ENCODE data around the gene CACNA1C.

Gene CACNA1C

DNA sequence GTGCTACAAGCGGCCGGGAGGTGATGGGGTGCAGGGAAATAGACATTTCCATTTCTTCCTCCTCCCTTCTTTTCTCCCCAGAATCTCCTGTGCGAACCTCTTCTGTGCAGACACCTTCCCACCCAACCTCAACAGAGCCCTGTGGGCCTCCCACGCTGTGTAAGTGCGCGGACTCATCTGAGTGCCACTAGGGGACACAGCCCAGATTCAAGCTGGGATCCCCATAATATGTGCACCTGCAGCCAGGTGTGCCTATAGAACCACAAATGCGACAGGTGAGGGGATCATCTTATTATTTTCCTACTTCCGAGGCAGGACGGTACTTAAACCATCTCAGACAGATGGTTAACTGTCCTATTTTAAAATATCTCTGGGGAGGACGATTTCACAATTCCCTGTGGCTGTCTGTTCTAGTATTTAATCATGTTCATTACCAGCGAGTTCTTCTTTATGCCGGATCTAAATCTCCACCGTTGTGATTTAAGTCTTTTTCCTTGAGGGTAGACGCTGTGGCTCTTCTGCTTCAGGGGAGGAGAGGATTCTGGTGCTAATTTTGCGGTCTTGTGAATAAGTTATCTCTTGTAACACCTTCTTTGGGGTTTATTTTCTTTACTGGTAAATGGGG, 17.2 kb upstream of the CACNA1C start:
- no peak for DNase-seq (ENCODE audit: low spot score)

DNA sequence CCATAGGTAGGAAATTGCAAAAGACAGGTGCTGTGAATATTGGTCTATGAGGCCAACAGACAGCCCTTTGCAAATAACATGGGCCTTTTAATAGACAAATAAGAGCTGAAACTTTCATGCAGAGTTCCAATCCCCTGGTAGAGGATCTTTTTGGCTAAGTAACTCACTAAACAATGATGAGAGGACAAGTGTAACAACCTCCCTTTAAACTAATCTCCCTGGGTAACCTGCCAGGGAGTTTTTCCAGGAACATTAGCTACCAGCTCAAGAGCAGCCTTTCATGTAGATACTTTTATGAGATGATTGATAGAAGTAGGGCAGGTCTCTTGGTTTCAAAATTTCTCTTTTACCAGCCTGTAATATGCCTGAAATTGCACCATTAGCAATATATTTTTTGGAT, 13.8 kb upstream of the CACNA1C start:
- no peak for DNase-seq (ENCODE audit: low spot score)

DNA sequence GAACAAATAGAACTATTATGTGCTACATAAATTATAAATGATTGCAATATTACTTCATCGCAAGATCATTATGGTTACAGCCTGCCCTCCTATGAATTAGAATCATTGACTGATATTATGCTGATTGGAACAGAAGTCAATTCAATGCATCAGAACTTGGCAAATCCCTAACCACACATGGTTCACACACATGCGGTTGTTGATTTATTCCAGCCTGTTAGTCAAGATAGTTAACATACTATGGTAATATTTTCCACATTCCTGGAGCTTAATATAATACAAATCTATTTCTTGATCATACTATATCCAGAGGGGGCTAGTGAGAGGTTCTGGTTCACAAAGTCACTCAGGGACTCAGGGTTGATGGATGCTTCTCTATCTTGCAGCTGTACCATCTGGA, 9.7 kb upstream of the CACNA1C start:
- no peak for DNase-seq (ENCODE audit: low spot score)

DNA sequence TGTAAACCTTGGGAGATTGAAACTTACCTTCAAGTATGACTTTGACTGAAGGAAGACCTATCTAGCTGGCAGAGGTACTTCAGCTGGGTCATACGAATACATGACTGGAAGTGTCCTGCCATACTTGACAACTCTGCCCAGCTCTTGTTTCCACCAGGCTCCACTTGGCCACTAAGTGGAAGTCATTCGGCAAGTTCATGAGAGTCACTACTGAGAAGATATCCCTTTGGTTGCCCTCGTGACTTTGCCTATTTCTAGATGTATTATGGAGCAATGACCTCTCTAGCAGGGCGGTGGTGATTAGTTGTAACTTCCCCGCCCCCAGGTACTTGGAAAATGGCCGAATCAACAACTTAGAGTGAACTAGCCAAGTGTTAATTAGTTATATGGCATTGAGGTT, 8.6 kb upstream of the CACNA1C start:
- DNase-seq (ENCODE audit: low spot score): no peak

DNA sequence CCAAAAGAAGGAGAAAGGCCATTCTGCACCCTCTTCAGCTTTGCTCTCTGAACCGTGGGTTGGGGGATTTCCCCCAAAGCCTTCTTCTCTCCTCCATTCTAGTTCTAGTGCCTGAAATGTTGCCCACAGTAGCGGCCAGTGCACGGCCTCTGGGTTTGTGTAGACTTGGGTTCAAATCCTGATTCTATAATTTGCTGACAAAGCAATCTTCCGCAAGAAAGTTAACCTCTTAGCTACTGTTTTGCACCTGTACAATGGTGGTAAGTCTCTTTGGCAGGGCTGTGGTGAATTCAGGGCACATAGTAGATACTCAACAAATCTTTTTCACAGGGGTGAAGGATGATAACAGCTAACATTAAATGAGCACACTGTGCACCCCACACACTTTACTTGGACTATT, 5.8 kb upstream of the CACNA1C start:
- no peak for DNase-seq (ENCODE audit: low spot score)

DNA sequence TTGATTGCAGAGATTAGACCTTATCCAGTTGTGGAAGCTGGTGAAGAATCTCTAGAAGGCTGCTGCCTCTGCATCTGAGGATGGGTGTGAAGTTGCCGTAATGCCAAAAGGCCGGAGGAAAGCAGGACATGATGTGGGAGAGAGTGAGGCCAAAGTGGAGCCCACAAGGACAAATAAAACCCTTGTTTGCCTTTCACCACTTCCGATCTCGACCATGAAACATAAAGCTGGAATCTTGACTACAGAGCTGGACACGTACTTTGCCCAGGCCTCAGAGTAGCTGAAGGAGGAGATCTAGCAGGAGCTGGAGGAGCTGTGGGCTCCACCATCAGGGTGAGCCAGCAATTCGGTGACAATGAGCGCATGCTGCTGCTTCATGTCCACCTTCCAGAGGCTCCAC, 5.0 kb upstream of the CACNA1C start:
- no peak for DNase-seq (ENCODE audit: low spot score)

DNA sequence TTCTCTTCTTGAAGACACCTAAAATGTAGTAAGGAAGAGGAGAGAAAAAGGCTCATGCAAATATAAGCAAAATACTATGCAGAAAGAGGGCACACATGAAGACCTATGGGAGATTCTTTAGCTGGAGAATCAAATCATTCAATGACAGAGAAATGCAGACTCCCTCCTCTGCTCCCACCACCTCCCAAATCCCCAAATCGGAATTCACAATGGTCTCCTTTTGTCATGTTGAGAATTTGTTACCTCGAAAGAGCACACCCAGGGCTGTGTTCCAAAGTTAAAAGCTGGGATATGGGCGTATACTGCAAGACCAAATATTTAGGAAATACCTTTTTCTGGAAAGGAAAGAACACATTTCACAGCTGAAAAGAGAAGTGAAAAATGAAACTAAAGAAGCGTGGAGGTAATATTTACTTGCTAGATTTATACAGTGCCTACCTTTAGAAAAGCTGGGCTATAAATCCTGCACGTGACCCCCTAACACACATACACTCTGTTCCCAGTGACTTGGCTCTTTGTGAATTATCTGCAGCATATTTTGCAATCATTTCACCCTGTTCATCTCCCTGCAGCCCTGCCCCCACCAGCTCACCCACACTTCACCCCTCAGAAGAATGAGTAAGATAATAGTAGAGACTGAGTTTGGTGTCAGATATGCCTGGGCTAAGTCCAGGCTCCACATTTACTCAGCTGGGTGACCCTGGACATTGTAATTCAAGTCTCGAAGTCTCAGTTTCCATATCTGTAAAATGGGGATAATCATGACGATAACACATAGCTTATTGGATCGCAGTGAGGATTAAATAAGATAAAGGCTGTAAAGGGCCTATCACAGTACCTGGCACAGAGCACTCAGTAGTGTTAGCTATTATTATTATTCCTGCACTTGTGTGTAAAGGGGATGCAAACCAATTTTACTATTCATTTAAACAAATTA, 2.9 kb upstream of the CACNA1C start:
- DNase-seq (ENCODE audit: low spot score): no peak

DNA sequence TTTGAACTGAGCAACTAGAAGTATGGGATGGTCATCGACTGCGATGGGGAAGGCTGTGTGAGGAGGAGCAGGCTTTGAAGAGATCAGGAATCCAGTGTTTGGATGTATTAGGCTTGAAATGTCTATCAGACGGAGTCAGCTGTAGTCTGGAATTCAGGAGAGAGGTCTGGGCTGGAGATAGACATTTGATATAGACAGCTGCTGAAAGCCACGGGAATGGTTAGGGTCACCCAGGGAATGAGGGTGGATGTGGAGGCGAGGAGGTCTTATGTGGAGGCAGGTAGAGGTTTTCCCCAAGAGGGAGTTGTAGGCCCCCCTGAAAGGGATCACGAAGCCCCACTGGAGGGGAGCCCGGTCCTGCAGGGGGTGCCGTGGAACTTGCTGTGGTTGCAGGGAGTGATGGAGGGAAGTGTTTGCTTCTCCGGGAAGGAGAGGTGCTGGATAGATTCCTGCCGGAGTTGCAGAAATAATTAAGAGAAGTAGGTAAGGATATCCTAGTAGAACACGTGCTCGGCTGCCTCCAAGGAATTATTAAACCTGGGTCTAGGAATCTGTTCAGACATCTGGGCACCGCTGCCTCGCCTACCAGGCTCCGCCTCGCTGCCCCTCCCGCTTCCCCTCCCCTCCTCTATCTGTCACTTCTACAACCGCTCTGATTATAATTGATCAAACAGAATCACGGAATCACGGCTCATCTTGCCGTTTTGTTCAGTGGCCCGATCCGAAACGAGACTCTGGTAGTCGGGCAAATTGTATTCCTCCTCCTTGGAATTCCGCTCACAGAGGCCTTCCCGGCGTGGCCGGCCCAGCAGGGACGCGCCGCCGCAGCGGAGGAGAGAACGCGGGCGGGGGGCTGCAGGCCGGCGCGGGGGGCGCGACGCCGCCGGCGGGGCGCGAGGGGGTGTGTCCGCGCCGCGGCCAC, 826 bp upstream of the CACNA1C start:
- peak; percentile 70 for DNase-seq (ENCODE audit: low spot score)

DNA sequence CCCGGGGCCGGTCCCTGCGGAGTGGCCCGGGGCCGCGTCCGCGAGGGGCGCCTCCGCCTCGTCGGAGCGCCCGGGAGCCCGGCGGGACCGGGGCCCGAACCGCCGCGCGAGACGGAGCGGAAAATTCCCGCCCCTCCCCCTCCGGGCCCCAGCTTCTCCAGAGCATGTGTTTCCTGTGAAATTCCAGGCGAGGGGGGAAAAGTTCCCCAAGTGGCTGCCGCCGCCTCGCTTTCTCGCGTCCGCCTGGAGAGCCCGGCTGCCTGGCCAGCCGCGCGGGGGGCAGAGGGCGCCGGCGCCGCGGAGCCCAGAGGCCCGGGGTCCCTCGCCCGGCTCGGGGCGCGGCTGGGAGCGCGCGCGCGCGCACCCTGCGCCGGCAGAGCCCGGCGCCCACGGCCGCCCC, 904 bp downstream of the CACNA1C start:
- peak; percentile 63 for DNase-seq (ENCODE audit: low spot score)

DNA sequence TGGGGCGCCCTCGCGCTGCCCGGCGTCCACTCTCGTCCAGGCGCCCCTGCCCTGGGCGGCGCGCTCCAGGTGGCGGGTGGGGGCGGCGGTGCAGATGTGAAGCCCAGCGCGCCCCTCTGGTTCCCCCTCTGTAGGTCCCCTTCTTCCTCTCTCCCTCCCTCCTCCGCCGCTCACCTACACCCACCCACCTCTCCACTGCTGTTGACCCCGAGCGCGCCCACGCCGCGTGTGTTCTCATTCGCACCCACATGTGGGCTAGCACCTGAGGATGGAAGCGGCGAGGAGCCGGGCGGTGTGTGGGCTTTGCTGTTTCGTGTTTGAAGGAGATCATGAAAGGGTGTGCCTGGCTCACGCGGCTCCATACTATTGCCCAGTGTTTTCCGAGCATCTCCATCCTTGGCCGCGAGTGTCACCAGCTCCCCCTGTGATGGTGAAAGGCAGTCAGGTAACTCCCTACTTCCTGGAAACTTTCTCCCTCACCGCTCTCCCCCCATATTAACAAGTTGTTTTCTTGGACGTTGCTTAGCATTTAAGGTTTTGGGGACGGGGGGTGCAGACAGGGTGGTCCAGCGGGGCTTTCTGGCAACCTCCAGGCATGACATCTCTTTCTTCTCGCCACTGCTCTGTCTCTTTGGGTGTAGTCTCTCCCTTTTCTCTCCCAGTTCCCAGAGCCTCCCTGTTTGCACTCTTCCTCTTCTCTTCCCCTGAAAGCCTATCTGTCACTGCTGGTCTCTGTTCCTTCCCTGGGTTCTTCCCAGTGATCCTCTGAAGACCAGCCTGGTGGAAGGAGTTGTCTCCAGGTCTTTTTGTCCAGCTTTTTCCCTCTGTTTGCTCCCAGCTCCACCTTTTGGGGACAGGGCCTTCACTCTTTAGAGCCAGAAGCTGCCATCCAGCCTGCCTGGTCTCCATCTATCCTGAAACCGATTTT, 1.6 kb downstream of the CACNA1C start:
- DNase-seq (ENCODE audit: low spot score): no peak

DNA sequence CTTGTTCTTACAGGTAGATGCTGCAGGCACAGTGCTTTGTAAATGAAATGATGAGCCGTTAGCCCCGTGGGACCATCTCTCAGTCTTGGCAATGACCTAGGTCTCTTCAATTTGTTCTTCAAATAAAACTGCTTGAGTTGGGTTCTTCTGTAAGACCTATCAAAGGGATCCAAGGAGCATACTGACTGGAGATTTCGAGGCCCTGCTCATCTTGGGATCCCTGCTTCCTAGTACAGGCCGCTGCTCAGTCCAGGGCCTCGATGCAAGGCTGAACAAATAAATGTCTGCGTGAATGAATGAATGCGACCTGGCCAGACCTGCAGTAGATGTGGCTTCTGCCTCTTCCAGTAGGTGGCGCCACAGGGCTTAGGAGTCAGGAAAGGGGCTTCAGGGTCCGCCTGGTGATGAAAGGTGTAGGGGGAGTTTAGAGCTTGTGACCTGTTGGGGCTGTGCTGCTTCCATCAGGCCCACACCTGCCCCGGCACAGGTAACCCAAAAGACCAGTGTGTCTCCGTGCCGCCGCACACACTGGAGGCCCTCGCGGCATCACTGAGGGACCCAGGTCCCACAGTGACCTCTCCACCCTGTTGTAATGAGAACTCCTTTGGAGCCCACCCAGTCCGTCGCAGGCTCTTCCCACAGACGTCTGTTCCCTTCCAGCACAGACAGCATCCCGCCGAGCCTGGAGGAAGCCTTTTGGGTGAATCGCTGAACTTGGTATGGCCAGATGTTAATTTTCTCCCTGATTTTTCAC, 4.4 kb downstream of the CACNA1C start:
- peak; percentile 95 for DNase-seq (ENCODE audit: low spot score)

DNA sequence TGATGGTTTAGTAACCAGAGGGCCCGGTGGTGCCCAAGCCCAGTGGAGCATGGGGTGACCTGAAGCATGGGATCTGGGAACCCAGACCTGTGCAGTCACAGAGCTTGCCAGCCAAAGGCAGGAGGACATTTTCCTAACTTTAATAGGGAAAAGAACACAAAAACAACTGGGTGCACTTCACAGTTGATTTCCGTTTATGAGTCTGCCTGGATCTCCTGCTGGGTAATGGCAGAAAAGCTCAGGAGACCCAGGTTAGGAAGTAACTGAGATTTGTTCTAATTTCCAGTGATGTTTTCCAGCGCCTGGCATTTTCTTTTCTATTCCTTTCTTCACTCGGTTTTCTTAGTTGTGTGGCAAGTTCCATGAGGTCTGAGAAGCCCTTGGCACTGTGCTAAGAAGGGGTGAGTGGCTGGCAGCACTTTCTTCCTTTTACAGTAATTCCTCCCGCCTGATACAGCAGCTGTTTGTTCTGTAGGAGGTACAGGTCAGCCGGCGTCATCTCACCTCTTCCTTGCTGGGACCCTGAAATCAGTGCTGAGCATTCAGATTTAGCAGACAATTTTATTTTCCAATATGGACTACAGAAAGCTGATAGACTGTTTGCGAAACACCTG, 5.1 kb downstream of the CACNA1C start:
- DNase-seq (ENCODE audit: low spot score): peak; percentile 29

DNA sequence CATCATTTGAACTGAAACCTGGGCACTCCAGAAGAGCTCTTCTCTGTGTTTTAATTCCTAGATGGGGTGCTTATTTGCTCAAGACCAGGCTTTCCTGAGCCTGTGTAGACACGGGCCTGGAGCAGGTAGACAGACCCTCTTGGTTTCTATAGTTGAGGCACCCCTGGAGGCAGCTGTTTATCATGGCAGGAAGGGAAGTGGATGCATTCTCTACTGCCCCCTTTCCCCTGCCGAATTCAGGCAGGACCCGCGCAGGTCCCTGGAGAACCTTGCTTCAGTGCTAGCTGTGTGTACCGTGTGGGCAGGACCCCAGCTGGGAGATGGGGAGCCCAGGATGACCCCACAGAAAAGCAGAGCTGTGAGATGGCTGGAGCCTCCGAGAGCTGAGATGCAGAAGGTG, 6.0 kb downstream of the CACNA1C start:
- DNase-seq (ENCODE audit: low spot score): no peak

DNA sequence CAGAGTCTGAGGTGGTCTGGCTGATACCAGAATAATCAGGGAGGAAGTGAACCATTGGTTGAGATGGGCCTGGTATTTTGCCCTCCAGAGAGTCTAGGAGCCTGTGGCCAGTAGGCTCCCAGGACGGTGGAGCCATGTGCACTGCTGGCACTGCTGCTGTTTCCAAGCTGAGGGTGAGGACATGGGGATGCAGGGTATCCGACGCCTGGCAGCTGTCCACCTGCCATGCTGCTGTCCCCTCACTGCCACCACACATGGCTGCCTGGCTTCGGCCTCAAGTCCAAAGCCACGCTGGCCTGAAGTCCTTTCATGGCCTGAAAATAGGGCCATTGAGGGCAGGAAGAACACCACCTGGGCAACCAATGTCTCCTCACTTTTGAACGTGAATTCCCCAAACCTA, 8.6 kb downstream of the CACNA1C start:
- DNase-seq (ENCODE audit: low spot score): no peak

DNA sequence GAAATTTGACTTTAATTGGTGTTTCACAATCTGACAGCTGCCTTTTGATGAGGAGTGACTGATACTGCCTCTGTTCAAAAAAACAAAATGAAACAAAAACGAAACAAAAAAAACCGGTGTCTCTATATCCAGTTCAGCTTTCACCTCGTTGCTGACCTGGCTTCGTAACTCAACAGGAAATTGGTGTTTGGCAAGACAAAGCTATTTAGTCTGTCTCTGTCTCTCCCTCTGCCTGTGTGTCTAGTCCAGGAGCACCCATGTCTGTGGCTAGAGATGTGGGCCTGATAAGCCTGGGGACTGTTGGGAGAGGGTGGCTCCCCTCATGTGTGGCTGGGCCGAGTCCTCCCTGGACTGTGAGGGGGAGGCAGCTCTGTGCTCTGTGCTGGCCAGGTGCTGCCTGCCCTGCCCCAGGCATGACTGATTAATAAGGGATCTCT, 11.3 kb downstream of the CACNA1C start:
- DNase-seq (ENCODE audit: low spot score): peak; percentile 39

DNA sequence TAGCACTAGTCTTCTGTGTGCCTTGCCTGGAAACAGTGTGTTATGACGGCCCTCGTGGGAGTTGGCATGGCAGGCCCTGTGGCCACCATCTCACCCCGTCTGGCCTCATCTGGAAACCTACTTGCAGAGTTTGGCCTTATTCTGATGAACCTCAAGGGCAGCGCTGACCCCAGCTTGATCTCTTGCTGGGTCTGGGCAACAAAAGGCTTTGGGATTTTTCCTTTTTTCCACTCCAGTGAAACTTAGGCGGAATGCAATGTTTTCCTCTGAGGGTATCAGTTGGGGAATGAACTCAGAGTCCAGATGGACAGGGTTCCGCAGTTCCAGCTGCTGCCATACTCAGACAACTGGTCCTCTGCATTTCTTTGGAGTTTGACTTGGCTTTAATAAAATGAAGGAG, 15.9 kb downstream of the CACNA1C start:
- no peak for DNase-seq (ENCODE audit: low spot score)

DNA sequence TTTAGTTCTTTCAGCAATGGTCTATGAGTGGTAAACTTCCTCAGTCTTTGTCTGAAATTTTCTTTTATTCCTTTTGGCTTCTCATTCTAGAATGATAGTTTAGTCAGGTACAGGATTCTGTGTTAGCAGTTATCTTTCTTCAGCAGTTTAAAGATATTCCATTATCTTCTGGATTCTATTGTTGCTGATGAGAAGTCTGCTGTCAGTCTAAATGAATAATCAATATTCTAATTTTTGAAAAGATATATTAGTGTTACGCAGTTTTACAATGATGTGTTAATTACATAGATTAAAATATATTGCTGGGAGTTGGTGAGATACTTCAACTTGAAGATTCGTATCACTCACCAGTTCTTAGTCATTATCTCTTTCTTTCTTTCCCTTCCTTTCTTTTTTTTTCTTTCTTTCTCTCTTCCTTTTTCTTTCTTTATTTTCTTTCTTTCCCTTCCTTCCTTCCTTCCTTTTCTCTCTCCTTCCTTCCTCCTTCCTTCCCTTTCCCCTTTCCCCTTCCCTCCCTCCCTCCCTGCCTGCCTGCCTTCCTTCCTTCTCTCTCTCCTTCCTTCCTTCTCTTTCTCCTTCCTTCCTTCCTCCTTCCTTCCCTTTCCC, 17.8 kb downstream of the CACNA1C start:
- DNase-seq (ENCODE audit: low spot score): no peak

DNA sequence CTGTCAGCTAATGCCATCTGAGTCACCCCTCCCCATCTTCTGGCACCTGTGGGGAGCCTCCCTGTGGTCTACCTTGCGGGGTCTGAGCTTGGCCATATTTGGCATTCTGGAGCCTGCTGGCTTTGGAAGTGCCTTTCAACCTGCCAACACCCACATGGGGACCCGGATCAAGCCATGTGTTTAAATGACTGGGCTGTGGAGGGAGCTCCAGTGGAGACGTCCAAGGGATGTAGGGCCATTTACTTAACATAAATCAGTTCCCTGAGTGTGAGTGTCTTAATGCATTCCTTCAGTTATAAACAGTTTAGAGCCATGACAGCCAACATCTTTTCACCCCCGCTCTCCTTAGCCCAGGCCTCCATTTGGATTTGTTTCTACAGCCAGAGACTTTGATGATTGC, 22.0 kb downstream of the CACNA1C start:
- DNase-seq (ENCODE audit: low spot score): no peak

DNA sequence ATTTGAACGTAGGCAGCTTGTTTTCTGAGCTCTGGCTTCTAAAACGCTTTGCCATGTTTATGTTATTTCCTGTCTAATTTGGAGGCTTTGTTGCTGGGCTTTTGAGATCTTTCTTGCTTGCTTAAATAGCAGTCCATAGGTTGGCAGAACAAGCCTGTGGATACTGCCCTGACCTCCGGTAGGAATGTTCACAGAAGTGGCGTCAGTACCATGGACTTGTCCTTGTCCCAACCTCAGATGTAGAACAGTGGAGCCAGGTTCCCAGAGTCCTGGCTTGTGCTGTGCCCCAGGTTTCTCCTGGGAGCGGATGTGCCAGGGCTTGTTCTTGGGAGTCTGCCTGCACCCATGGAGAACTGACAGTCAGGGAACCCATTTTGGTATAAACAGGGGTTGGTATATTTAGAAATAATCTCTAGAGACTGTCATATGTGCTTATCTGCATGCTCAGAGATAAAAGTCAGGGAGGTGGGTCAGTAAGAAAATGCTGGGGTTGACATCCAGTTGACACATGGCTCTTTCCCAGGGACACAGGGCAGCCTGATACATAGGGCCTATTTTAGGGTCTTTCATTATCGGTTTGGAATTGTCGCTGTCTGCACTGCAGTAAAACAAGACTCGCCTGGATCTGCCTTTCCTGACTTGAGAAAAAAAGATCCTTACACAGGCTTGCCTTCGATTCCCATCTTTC, 22.9 kb downstream of the CACNA1C start:
- DNase-seq (ENCODE audit: low spot score): no peak

Measured in ecto neural progenitor cell (in vitro differentiated cells).